Effector memory CD8-positive, alpha-beta T cell (primary cell): ENCODE measurements around the gene STAP1.
"Not testable (repeated sequence)": the region's sequence is repeated elsewhere in the genome, so short reads cannot be mapped to it uniquely, and the experiment has no call there.

Experiments used
- ATAC-seq: fragments of 150-1000 bp; cut with Tn5 transposase; replicated peaks from 2 replicates; pipeline ENCODE4 v1.10.0; 2021; ENCODE audit warnings: mild to moderate bottlenecking, moderate library complexity
- DNase-seq, 3 experiments: peaks; one replicate each; pipeline ENCODE4 v3.0.0; 2021
- H3K27ac Mint-ChIP-seq, 2 donors: one replicate each; pipeline ENCODE4 v1.8.0; 2022; ENCODE audit warnings: mild to moderate bottlenecking in 2 of 2, mixed read lengths in 2 of 2, moderate library complexity in 2 of 2
- H3K27me3 Mint-ChIP-seq, 2 donors: one replicate each; pipeline ENCODE4 v1.8.0; 2022; ENCODE audit warnings: mixed read lengths in 2 of 2
- H3K36me3 Mint-ChIP-seq: one replicate; pipeline ENCODE4 v1.8.0; 2022; ENCODE audit warnings: mild to moderate bottlenecking, moderate library complexity, mixed read lengths; ENCODE audit not compliant: insufficient read depth
- H3K4me1 Mint-ChIP-seq, 2 donors: one replicate each; pipeline ENCODE4 v1.8.0; 2022; ENCODE audit warnings: low read depth in 2 of 2, mixed read lengths in 2 of 2
- H3K4me3 Mint-ChIP-seq, 2 donors: one replicate each; pipeline ENCODE4 v1.8.0; 2022; ENCODE audit warnings: mild to moderate bottlenecking in 2 of 2, mixed read lengths in 2 of 2, moderate library complexity in 2 of 2
- H3K9me3 Mint-ChIP-seq, 2 donors: one replicate each; pipeline ENCODE4 v1.8.0; 2022; ENCODE audit warnings: mixed read lengths in 2 of 2
- total RNA-seq, 9 experiments: gene quantifications; one replicate each; lab custom pipeline; 2026; lab: John Stamatoyannopoulos, UW

The STAP1 gene, protein sequence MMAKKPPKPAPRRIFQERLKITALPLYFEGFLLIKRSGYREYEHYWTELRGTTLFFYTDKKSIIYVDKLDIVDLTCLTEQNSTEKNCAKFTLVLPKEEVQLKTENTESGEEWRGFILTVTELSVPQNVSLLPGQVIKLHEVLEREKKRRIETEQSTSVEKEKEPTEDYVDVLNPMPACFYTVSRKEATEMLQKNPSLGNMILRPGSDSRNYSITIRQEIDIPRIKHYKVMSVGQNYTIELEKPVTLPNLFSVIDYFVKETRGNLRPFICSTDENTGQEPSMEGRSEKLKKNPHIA
- total RNA-seq: 0.12 to 1.8 (median 0.39) reads per million in 9 experiments

GRCh38 chr4:67558493-67558892 is at the start of gene STAP1:
STAP1 (plus strand) TSS chr4:67558727; CDS start chr4:67558810, 83 bp downstream.
- Mint-ChIP-seq H3K4me1 (peaks cover 6 to 7% of the 10 kb centered on the region in 2 donors), H3K27me3 (peaks cover 11 to 28% of the 10 kb centered on the region in 2 donors), H3K36me3 (peaks cover 4% of the 10 kb centered on the region), H3K27ac (peak within 1 kb of the TSS in 1 of 2 donors; percentile 60), H3K9me3 (no peaks in the 10 kb centered on the region), H3K4me3 (peak within 1 kb of the TSS; percentile 23 to 52)
- DNase-seq: no peak
- ATAC-seq: peak; percentile 69

- Mint-ChIP-seq H3K9me3 (no peaks in the 10 kb centered on the region), H3K27ac (peak overlapping the region in 1 of 2 donors; percentile 75), H3K4me3 (no peak overlapping the region), H3K4me1 (peaks cover 9 to 19% of the 10 kb centered on the region in 2 donors), H3K36me3 (peaks cover 57% of the 10 kb centered on the region), H3K27me3 (no peaks in the 10 kb centered on the region)
- DNase-seq (no peak), ATAC-seq (no peak)
These were observed 46.0 kb upstream of the STAP1 start for GRCh38 chr4:67512501-67512900.

- DNase-seq: no peak
- Mint-ChIP-seq H3K36me3 (peaks cover 61% of the 10 kb centered on the region), H3K27ac (no peak overlapping the region), H3K4me3 (no peak overlapping the region), H3K4me1 (peaks cover 38 to 57% of the 10 kb centered on the region in 2 donors), H3K27me3 (no peaks in the 10 kb centered on the region), H3K9me3 (no peaks in the 10 kb centered on the region)
- ATAC-seq: no peak
These were observed 38.4 kb upstream of the STAP1 start for GRCh38 chr4:67520141-67520540.

DNA sequence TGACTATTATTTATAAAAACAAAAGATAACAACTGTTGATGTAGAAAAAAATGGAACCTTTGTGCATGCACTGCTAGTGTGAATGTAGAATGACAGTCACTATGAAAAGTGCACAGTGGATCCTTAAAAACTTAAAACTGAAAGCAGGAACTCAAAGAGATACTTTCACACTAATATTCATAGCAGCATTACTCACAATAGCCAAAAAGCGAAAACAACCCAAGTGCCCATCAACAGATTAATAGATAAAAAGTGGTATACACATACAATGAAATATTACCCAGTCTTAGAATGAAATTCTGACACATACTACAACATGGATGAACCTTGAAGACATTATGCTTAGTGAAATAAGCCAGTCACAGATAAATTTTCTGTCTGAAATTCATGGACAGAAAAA is 37.0 kb upstream of the STAP1 start:
- peak; percentile 21 for ATAC-seq
- Mint-ChIP-seq H3K27me3 (no peaks in the 10 kb centered on the region), H3K36me3 (peaks cover 61% of the 10 kb centered on the region), H3K9me3 (no peaks in the 10 kb centered on the region), H3K4me3 (no peak overlapping the region), H3K27ac (peak overlapping the region in 1 of 2 donors; percentile 32), H3K4me1 (peaks cover 47 to 65% of the 10 kb centered on the region in 2 donors)
- DNase-seq: no peak

DNA sequence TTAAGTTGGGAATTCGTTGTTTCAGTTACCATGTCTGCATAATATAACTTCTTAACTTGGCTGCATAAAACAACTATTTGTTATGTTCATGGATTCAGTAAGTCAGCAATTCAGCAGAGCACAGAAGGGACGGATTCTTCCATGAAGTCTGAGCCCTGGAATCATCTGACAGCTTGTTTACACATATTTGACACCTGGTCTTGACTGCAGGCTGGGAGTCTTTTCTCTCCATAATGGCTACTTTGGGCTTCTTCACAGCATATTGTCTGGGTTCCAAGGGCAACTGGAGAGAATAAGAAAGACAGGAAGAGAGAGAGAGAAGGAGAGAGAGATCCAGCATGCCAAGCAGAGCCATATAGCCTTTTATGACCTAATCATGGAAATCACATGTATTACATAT is 36.3 kb upstream of the STAP1 start:
- Mint-ChIP-seq H3K4me3 (no peak overlapping the region), H3K27ac (peak overlapping the region; percentile 33 to 53), H3K27me3 (no peaks in the 10 kb centered on the region), H3K36me3 (peaks cover 61% of the 10 kb centered on the region), H3K9me3 (no peaks in the 10 kb centered on the region), H3K4me1 (peaks cover 52 to 72% of the 10 kb centered on the region in 2 donors)
- DNase-seq (no peak), ATAC-seq (no peak)

GRCh38 chr4:67522851-67523671 is 35.5 kb upstream of the STAP1 start:
- H3K27ac Mint-ChIP-seq: peak overlapping the region; percentile 33 to 53
- peaks cover 52 to 76% of the 10 kb centered on the region in 2 donors for H3K4me1 Mint-ChIP-seq
- DNase-seq: no peak
- H3K36me3 Mint-ChIP-seq: peaks cover 61% of the 10 kb centered on the region
- peak; percentile 75 for ATAC-seq
- no peaks in the 10 kb centered on the region for H3K27me3 Mint-ChIP-seq
- peak overlapping the region; percentile 34 to 47 for H3K4me3 Mint-ChIP-seq
- H3K9me3 Mint-ChIP-seq: no peaks in the 10 kb centered on the region

DNA sequence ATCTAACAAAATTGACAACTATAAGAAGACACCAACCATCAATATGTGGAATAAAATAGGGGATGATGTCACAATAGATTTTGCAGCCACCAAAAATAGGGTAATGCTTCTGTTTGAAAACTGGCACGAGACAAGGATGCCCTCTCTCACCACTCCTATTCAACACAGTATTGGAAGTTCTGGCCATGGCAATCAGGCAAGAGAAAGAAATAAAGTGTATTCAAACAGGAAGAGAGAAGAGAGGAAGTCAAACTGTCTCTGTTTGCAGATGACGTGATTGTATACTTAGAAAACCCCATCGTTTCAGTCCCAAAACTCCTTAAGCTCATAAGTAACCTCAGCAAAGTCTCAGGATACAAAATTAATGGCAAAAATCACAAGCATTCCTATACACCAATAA is 34.4 kb upstream of the STAP1 start:
- H3K27me3 Mint-ChIP-seq, DNase-seq, ATAC-seq, H3K9me3 Mint-ChIP-seq: not testable (repeated sequence)
- Mint-ChIP-seq H3K4me1 (peaks cover 56 to 71% of the 10 kb centered on the region in 2 donors), H3K4me3 (peak overlapping the region; percentile 34 to 47), H3K27ac (peak overlapping the region; percentile 76 to 77), H3K36me3 (peaks cover 63% of the 10 kb centered on the region)

DNA sequence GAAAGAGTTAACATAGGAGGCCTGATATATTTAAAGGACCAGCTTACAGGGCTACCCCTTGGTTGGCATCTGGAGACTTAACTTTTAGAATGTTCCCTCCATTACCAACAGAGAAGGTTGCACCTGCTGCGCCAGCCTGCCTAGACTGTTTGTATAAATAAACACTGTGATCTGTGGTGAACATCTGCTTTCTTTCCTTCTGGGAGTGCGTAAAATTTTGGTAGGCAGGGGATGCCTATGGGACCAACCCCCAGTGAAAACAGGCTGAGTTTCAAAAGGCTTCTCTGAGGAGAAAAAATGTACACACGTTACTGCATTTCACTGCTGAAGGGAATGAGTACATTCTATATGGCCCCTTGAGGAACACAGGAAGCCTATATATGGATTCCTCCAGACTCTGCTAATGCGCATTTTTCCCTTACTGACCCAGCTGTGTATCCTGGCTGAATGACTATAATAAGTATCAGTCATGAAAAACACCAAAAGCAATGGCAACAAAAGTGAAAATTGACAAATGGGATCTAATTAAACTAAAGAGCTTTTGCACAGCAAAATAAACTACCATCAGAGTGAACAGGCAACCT is 27.1 kb upstream of the STAP1 start:
- Mint-ChIP-seq H3K36me3 (peaks cover 85% of the 10 kb centered on the region), H3K27me3 (no peaks in the 10 kb centered on the region), H3K4me3 (no peak overlapping the region), H3K4me1 (peaks cover 15 to 37% of the 10 kb centered on the region in 2 donors), H3K9me3 (no peaks in the 10 kb centered on the region), H3K27ac (peak overlapping the region in 1 of 2 donors; percentile 55)
- ATAC-seq (no peak), DNase-seq (no peak)

- not testable (repeated sequence) for H3K4me3 Mint-ChIP-seq, DNase-seq, H3K27ac Mint-ChIP-seq, ATAC-seq, H3K9me3 Mint-ChIP-seq, H3K27me3 Mint-ChIP-seq
- peaks cover 84% of the 10 kb centered on the region for H3K36me3 Mint-ChIP-seq
- peaks cover 10 to 29% of the 10 kb centered on the region in 2 donors for H3K4me1 Mint-ChIP-seq
These were observed 26.1 kb upstream of the STAP1 start for GRCh38 chr4:67532397-67532796.

DNA sequence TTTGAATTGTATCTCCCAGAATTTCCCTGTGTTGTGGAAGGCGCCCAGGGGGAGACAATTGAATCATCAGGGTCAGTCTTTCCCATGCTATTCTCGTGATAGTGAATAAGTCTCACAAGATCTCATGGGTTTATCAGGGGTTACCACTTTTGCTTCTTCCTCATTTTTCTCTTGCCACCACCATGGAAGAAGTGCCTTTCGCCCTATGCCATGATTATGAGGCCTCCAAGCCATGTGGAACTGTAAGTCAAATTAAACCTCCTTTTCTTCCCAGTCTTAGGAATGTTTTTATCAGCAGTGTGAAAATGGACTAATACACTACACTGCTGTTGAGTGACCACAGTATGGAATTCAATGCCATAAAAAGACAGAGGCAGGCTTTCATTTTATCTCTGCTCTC is 25.4 kb upstream of the STAP1 start:
- Mint-ChIP-seq H3K27ac (no peak overlapping the region), H3K36me3 (peaks cover 84% of the 10 kb centered on the region), H3K4me3 (no peak overlapping the region), H3K9me3 (no peaks in the 10 kb centered on the region), H3K4me1 (peaks cover 11 to 25% of the 10 kb centered on the region in 2 donors), H3K27me3 (no peaks in the 10 kb centered on the region)
- ATAC-seq (no peak), DNase-seq (no peak)

- H3K36me3 Mint-ChIP-seq: peaks cover 83% of the 10 kb centered on the region
- no peaks in the 10 kb centered on the region for H3K9me3 Mint-ChIP-seq
- no peak for ATAC-seq
- peaks cover 10 to 31% of the 10 kb centered on the region in 2 donors for H3K4me1 Mint-ChIP-seq
- DNase-seq: no peak
- H3K4me3 Mint-ChIP-seq: no peak overlapping the region
- H3K27me3 Mint-ChIP-seq: no peaks in the 10 kb centered on the region
- H3K27ac Mint-ChIP-seq: peak overlapping the region in 1 of 2 donors; percentile 45
These were observed 23.2 kb upstream of the STAP1 start for GRCh38 chr4:67535280-67535840.

GRCh38 chr4:67539830-67540229 is 18.7 kb upstream of the STAP1 start:
- DNase-seq: no peak
- Mint-ChIP-seq H3K27me3 (no peaks in the 10 kb centered on the region), H3K36me3 (peaks cover 66% of the 10 kb centered on the region), H3K27ac (peak overlapping the region in 1 of 2 donors; percentile 32), H3K4me3 (no peak overlapping the region), H3K4me1 (peaks cover 26 to 52% of the 10 kb centered on the region in 2 donors), H3K9me3 (no peaks in the 10 kb centered on the region)
- no peak for ATAC-seq

- Mint-ChIP-seq H3K36me3 (peaks cover 57% of the 10 kb centered on the region), H3K4me1 (peaks cover 23 to 49% of the 10 kb centered on the region in 2 donors), H3K27ac (peak overlapping the region in 1 of 2 donors; percentile 29), H3K9me3 (no peaks in the 10 kb centered on the region), H3K27me3 (no peaks in the 10 kb centered on the region), H3K4me3 (no peak overlapping the region)
- DNase-seq (no peak), ATAC-seq (no peak)
These were observed 16.5 kb upstream of the STAP1 start for GRCh38 chr4:67542076-67542475.
